GM12878 (cell line): ENCODE measurements around the gene RFT1. TPM values are rescaled to one million over a fixed set of nuclear protein-coding genes. Genes with fewer than 3 reads are reported as not detected.

Experiments
- CUX1 ChIP-seq: IDR thresholded peaks from 2 replicates; pipeline ENCODE4 v1.6.1; 2012; ENCODE audit warnings: improper control_type of control experiment, low read depth, low read length; ENCODE audit not compliant: insufficient replicate concordance
- DPF2 ChIP-seq: fragments of 450-650 bp; IDR thresholded peaks from 2 replicates; pipeline ENCODE4 v1.6.1; 2017; ENCODE audit warnings: mild to moderate bottlenecking
- E2F8 ChIP-seq: fragments of 450-650 bp; IDR thresholded peaks from 2 replicates; pipeline ENCODE4 v1.6.1; 2018; ENCODE audit warnings: mild to moderate bottlenecking, low read depth, moderate library complexity; ENCODE audit not compliant: partially characterized antibody
- PRDM15 ChIP-seq: fragments of 450-650 bp; formaldehyde crosslinking; IDR thresholded peaks from 2 replicates; pipeline ENCODE4 v1.4.0; 2020; ENCODE audit warnings: mild to moderate bottlenecking, moderate library complexity
- SIX5 ChIP-seq: IDR thresholded peaks from 2 replicates; pipeline ENCODE4 v1.6.1; 2011; ENCODE audit warnings: mild to moderate bottlenecking, low read depth, low read length, moderate library complexity; ENCODE audit not compliant: severe bottlenecking
- SKIL ChIP-seq: fragments of 450-650 bp; IDR thresholded peaks from 2 replicates; pipeline ENCODE4 v1.6.1; 2017; ENCODE audit warnings: mild to moderate bottlenecking, low read depth, inconsistent platforms; ENCODE audit not compliant: poor library complexity, severe bottlenecking
- SMAD1 ChIP-seq: fragments of 450-650 bp; IDR thresholded peaks from 2 replicates; pipeline ENCODE4 v1.6.1; 2018; ENCODE audit warnings: mild to moderate bottlenecking, low read depth; ENCODE audit not compliant: partially characterized antibody
- ZBED1 ChIP-seq: IDR thresholded peaks from 2 replicates; pipeline ENCODE4 v1.6.1; 2016; ENCODE audit warnings: borderline replicate concordance
- polyA plus RNA-seq, 11 experiments: library from polyadenylated mRNA; depleted of rRNA in 4 of 11; unstranded in 6 of 11; stranded (reverse) in 5 of 11; fragments of >200 nt; fragmentation: Nextera tagmentation in 4 of 11; fragmentation: Illumina TruSeq in 1 of 11; extraction: Ambion mirVana in 4 of 11; extraction: Trizol in 1 of 11; gene quantifications; 1 replicate in 1 of 11; 2 replicates in 10 of 11; pipeline versions ENCODE4 v1.2.1 to v1.2.3, GENCODE V29; 2011 to 2016; ENCODE audit warnings: inconsistent platforms in 2 of 11, missing spikeins in 2 of 11, low read depth in 1 of 11
- total RNA-seq, 4 experiments: library from RNA; depleted of rRNA in 3 of 4; stranded (reverse); fragments of >200 nt in 3 of 4; fragmentation: Illumina TruSeq in 1 of 4; extraction: Trizol in 1 of 4; gene quantifications; 2 replicates each; pipeline versions ENCODE4 v1.2.1 to v1.2.3, GENCODE V29; 2013 to 2021

Gene RFT1
- total and polyA plus RNA-seq, 10 of the 15 experiments (the other 5 are each of a cell fraction or from before 2014, with no cell fraction given): 16.6 to 75.1 (median 34.5) TPM

GRCh38 chr3:53072653-53073552 lies 57.3 kb downstream of the RFT1 start (continued):
- TF ChIP-seq CUX1: no peak
- TF ChIP-seq SIX5: no peak
- peak; percentile 12; the same call in 1 of the 2 replicates for TF ChIP-seq DPF2
- TF ChIP-seq SKIL: no peak
- TF ChIP-seq ZBED1: no peak
- no peak for TF ChIP-seq E2F8
- TF ChIP-seq SMAD1: no peak
- TF ChIP-seq PRDM15: no peak
